Mammary epithelial cell (primary cell): ENCODE data around the gene GATA6.

Experiments used
- EZH2 ChIP-seq: IDR thresholded peaks from 2 replicates; pipeline ENCODE4 v1.6.1; 2012; ENCODE audit warnings: low read length, inconsistent platforms, borderline replicate concordance
- TF ChIP-seq, protein P1 (sequence below), 2 donors: IDR thresholded peaks in 1 of 2; conservative IDR thresholded peaks in 1 of 2; 2 replicates each; pipeline ENCODE4 v1.5.1; 2011 to 2012; ENCODE audit warnings: inconsistent platforms in 2 of 2, low read length in 2 of 2, mild to moderate bottlenecking in 2 of 2, control low read depth in 1 of 2, low read depth in 1 of 2; ENCODE audit not compliant: insufficient read depth in 1 of 2; ENCODE audit errors: extremely low read depth in 1 of 2

DNA sequence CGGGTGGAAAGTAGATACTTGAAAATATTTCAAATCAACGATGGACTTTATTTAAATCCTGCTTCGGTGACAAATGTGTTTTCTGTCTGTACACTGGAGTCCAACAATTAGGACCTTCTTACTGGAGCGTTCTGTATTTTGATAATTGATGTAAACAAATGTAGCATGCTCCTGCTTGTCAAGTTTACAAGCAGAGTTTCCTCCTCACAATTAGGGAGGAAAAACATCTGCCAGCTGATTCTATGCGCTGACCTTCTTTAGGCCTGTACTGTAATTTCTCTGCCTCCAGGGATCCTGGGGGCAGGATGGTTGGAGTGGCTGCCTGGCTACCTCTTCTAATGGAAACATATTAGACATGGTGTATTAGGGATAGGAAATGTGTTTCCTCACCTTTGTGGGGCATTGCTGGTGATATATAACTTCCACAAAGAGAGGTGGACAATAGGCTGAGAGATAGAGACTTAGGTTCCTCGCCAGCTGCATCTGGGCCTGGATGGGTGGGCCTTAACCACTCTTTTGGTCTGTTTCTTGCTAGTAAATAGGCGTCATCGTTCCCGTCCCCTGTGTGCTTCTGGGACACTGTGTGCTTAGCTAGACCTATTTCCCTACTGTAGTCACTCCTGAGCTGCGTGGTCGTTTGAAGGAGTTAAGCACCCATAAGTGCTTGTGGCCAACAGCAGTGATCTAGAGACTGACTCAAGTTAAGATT lies 19.3 kb downstream of the GATA6 start:
- TF ChIP-seq, protein P1, sequence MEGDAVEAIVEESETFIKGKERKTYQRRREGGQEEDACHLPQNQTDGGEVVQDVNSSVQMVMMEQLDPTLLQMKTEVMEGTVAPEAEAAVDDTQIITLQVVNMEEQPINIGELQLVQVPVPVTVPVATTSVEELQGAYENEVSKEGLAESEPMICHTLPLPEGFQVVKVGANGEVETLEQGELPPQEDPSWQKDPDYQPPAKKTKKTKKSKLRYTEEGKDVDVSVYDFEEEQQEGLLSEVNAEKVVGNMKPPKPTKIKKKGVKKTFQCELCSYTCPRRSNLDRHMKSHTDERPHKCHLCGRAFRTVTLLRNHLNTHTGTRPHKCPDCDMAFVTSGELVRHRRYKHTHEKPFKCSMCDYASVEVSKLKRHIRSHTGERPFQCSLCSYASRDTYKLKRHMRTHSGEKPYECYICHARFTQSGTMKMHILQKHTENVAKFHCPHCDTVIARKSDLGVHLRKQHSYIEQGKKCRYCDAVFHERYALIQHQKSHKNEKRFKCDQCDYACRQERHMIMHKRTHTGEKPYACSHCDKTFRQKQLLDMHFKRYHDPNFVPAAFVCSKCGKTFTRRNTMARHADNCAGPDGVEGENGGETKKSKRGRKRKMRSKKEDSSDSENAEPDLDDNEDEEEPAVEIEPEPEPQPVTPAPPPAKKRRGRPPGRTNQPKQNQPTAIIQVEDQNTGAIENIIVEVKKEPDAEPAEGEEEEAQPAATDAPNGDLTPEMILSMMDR (conservative IDR thresholded peaks at IDR 0.05 in 1 of 2, IDR thresholded peaks at IDR 0.05 in 1 of 2; ENCODE audit: extremely low read depth in 1 of 2, insufficient read depth in 1 of 2, low read depth in 1 of 2, low read length in 2 of 2): no peak
- TF ChIP-seq EZH2: no peak
